Measurements from ENCODE around the gene NSG2. TPM values are rescaled to one million over a fixed set of nuclear protein-coding genes. Genes with fewer than 3 reads are reported as not detected.

Gene NSG2
- total RNA-seq, 1 donor from 2014 or later = 0.09 TPM

- H3K27ac Mint-ChIP-seq (ENCODE audit: unreplicated experiment) = no peak overlapping the region
- no peaks in the 10 kb centered on the region for H3K79me2 ChIP-seq (ENCODE audit: insufficient read depth, low read length)
Observed at GRCh38 chr5:174074369-174074768, 28.9 kb downstream of the NSG2 start.

DNA sequence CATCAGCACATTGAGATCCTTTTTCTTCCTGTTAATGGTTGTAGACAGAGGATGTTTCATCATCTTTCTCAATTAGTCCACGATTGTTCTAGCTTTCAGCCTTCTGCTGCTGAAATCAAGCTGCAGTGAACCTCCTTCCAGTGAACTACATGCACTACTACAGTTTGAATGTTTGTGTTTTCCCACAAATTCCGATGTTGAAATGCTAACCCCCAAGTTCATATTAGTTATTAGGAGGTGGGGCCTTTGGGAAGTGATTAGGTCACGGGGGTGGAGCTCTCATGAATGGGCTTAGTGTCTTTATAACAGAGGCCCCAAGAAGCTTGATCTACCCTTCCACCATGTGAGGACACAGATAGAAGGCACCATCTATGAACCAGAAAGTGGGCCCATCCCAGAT lies 32.9 kb downstream of the NSG2 start:
- peaks cover 21% of the 10 kb centered on the region for H3K27me3 Mint-ChIP-seq (ENCODE audit: low read depth, unreplicated experiment)
- H3K4me1 Mint-ChIP-seq (ENCODE audit: low read depth, unreplicated experiment) = no peaks in the 10 kb centered on the region
- no peaks in the 10 kb centered on the region for H3K36me3 Mint-ChIP-seq (ENCODE audit: low read depth, unreplicated experiment)
- no peak for TF ChIP-seq EZH2 (IDR thresholded peaks at IDR 0.05; ENCODE audit: insufficient read depth, low read length)
- TF ChIP-seq, protein P1, sequence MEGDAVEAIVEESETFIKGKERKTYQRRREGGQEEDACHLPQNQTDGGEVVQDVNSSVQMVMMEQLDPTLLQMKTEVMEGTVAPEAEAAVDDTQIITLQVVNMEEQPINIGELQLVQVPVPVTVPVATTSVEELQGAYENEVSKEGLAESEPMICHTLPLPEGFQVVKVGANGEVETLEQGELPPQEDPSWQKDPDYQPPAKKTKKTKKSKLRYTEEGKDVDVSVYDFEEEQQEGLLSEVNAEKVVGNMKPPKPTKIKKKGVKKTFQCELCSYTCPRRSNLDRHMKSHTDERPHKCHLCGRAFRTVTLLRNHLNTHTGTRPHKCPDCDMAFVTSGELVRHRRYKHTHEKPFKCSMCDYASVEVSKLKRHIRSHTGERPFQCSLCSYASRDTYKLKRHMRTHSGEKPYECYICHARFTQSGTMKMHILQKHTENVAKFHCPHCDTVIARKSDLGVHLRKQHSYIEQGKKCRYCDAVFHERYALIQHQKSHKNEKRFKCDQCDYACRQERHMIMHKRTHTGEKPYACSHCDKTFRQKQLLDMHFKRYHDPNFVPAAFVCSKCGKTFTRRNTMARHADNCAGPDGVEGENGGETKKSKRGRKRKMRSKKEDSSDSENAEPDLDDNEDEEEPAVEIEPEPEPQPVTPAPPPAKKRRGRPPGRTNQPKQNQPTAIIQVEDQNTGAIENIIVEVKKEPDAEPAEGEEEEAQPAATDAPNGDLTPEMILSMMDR (IDR thresholded peaks at IDR 0.05; ENCODE audit: insufficient read depth, low read depth, low read length) = no peak
- Histone ChIP-seq H4K20me1 (ENCODE audit: insufficient read depth, low read length) (no peaks in the 10 kb centered on the region), H3K4me1 (ENCODE audit: insufficient read depth, low read length) (no peaks in the 10 kb centered on the region), H3K27me3 (ENCODE audit: insufficient read depth, low read length) (no peaks in the 10 kb centered on the region), H3K36me3 (ENCODE audit: insufficient read depth, low read length) (no peaks in the 10 kb centered on the region), H3K4me3 (ENCODE audit: insufficient read depth, low read depth, low read length) (no peak overlapping the region), H3K27ac (ENCODE audit: low read depth, low read length) (no peak overlapping the region), H3K4me2 (ENCODE audit: low read length) (no peak overlapping the region), H3K79me2 (ENCODE audit: insufficient read depth, low read length) (no peaks in the 10 kb centered on the region), H3K9me3 (ENCODE audit: insufficient read depth, low read depth, low read length) (no peaks in the 10 kb centered on the region), H3K9ac (ENCODE audit: low read length) (no peak overlapping the region), H2AFZ (ENCODE audit: low read depth, low read length) (no peak overlapping the region)
- DNase-seq (ENCODE audit: low read depth) (no peak), FAIRE-seq (no peak)
- H3K4me3 Mint-ChIP-seq (ENCODE audit: unreplicated experiment) = no peak overlapping the region
- no peak overlapping the region for H3K27ac Mint-ChIP-seq (ENCODE audit: unreplicated experiment)
- H3K9me3 Mint-ChIP-seq (ENCODE audit: unreplicated experiment) = peaks cover 4% of the 10 kb centered on the region

More at GRCh38 chr5:174074369-174074768, 28.9 kb downstream of the NSG2 start:
- peaks cover 3% of the 10 kb centered on the region for H3K4me1 Mint-ChIP-seq (ENCODE audit: low read depth, unreplicated experiment)
- Histone ChIP-seq H3K4me1 (ENCODE audit: insufficient read depth, low read length) (no peaks in the 10 kb centered on the region), H4K20me1 (ENCODE audit: insufficient read depth, low read length) (no peaks in the 10 kb centered on the region), H3K9me3 (ENCODE audit: insufficient read depth, low read depth, low read length) (no peaks in the 10 kb centered on the region), H3K9ac (ENCODE audit: low read length) (no peak overlapping the region), H3K27me3 (ENCODE audit: insufficient read depth, low read length) (no peaks in the 10 kb centered on the region), H3K4me2 (ENCODE audit: low read length) (no peak overlapping the region), H3K27ac (ENCODE audit: low read depth, low read length) (no peak overlapping the region), H3K4me3 (ENCODE audit: insufficient read depth, low read depth, low read length) (no peak overlapping the region), H3K36me3 (ENCODE audit: insufficient read depth, low read length) (no peaks in the 10 kb centered on the region), H2AFZ (ENCODE audit: low read depth, low read length) (no peak overlapping the region)
- FAIRE-seq = no peak
- TF ChIP-seq EZH2 (IDR thresholded peaks at IDR 0.05; ENCODE audit: insufficient read depth, low read length) = no peak
- TF ChIP-seq, protein P1 (IDR thresholded peaks at IDR 0.05; ENCODE audit: insufficient read depth, low read depth, low read length) = no peak
- no peak for DNase-seq (ENCODE audit: low read depth)
- peaks cover 34% of the 10 kb centered on the region for H3K27me3 Mint-ChIP-seq (ENCODE audit: low read depth, unreplicated experiment)
- no peaks in the 10 kb centered on the region for H3K36me3 Mint-ChIP-seq (ENCODE audit: low read depth, unreplicated experiment)
- no peak overlapping the region for H3K4me3 Mint-ChIP-seq (ENCODE audit: unreplicated experiment)
- H3K9me3 Mint-ChIP-seq (ENCODE audit: unreplicated experiment) = peaks cover 2% of the 10 kb centered on the region

DNA sequence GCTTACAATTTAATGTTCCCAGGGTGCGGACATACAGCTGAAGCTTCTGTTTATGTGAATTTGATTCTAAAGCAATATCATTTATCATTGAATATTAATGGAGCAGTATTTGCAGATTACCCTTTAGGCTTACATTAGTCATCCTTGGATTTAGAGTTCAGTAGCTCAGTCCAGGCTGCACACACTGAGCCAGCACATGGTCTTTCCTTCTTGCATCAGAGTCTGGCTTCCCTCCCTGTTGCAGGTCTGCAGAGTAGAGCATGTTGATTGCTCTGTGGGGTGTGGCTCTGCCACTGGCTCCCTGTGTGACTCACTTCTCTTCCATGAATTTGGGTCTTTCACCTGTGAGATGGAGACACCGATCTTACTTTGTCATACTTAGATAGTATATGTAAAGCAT lies 36.8 kb downstream of the NSG2 start:
- Histone ChIP-seq H2AFZ (ENCODE audit: low read depth, low read length) (no peak overlapping the region), H4K20me1 (ENCODE audit: insufficient read depth, low read length) (no peaks in the 10 kb centered on the region), H3K79me2 (ENCODE audit: insufficient read depth, low read length) (no peaks in the 10 kb centered on the region), H3K4me1 (ENCODE audit: insufficient read depth, low read length) (peaks cover 12% of the 10 kb centered on the region), H3K9ac (ENCODE audit: low read length) (no peak overlapping the region), H3K27me3 (ENCODE audit: insufficient read depth, low read length) (no peaks in the 10 kb centered on the region), H3K27ac (ENCODE audit: low read depth, low read length) (no peak overlapping the region), H3K9me3 (ENCODE audit: insufficient read depth, low read depth, low read length) (no peaks in the 10 kb centered on the region), H3K4me3 (ENCODE audit: insufficient read depth, low read depth, low read length) (no peak overlapping the region), H3K36me3 (ENCODE audit: insufficient read depth, low read length) (no peaks in the 10 kb centered on the region), H3K4me2 (ENCODE audit: low read length) (no peak overlapping the region)
- Mint-ChIP-seq H3K27ac (ENCODE audit: unreplicated experiment) (no peak overlapping the region), H3K27me3 (ENCODE audit: low read depth, unreplicated experiment) (peaks cover 17% of the 10 kb centered on the region), H3K4me3 (ENCODE audit: unreplicated experiment) (no peak overlapping the region), H3K4me1 (ENCODE audit: low read depth, unreplicated experiment) (peaks cover 3% of the 10 kb centered on the region), H3K36me3 (ENCODE audit: low read depth, unreplicated experiment) (no peaks in the 10 kb centered on the region), H3K9me3 (ENCODE audit: unreplicated experiment) (peaks cover 4% of the 10 kb centered on the region)
- DNase-seq (ENCODE audit: low read depth) = peak; percentile 21
- TF ChIP-seq EZH2 (IDR thresholded peaks at IDR 0.05; ENCODE audit: insufficient read depth, low read length) = no peak
- TF ChIP-seq, protein P1 (IDR thresholded peaks at IDR 0.05; ENCODE audit: insufficient read depth, low read depth, low read length) = no peak
- FAIRE-seq = no peak

All from astrocyte (in vitro differentiated cells and primary cell).